C4-2B (cell line): ENCODE data around the gene LATS2.
"Not testable (repeated sequence)": the region's sequence is repeated elsewhere in the genome, so short reads cannot be mapped to it uniquely, and the experiment has no call there.

Source experiments
- H3K27ac ChIP-seq: fragments of 450-650 bp; 2 replicates; pipeline ENCODE4 v1.5.1; 2017
- ZFX ChIP-seq: fragments of 450-650 bp; IDR thresholded peaks from 2 replicates; pipeline ENCODE4 v1.6.1; 2017
- TF ChIP-seq, protein P1 (sequence below): fragments of 450-650 bp; conservative IDR thresholded peaks from 2 replicates; pipeline ENCODE4 v1.5.1; 2017; ENCODE audit warnings: mild to moderate bottlenecking

The LATS2 gene

GRCh38 chr13:20939662-20940061 lies 121.7 kb downstream of the LATS2 start:
- no peak overlapping the region for H3K27ac ChIP-seq

DNA sequence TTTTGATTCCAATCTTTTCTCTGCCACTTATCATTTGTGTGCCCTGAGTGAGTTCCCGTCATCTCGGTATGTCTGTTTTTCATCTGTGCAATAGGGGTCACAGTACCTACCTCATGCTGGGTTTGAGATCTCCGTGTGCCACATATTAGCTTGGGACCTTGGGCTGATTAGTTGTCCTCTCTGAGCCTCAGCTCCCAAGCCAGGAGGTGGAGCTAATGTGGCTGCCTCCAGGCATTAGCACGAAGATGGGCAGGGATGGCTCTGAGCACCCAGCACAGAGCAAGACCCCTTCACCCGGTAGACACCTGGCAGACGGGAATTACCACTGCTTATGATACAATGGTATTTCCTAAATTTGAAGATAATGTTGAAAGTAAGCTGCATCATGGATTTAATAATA lies 123.1 kb downstream of the LATS2 start:
- H3K27ac ChIP-seq: no peak overlapping the region
- no peak for TF ChIP-seq ZFX
- TF ChIP-seq, protein P1, sequence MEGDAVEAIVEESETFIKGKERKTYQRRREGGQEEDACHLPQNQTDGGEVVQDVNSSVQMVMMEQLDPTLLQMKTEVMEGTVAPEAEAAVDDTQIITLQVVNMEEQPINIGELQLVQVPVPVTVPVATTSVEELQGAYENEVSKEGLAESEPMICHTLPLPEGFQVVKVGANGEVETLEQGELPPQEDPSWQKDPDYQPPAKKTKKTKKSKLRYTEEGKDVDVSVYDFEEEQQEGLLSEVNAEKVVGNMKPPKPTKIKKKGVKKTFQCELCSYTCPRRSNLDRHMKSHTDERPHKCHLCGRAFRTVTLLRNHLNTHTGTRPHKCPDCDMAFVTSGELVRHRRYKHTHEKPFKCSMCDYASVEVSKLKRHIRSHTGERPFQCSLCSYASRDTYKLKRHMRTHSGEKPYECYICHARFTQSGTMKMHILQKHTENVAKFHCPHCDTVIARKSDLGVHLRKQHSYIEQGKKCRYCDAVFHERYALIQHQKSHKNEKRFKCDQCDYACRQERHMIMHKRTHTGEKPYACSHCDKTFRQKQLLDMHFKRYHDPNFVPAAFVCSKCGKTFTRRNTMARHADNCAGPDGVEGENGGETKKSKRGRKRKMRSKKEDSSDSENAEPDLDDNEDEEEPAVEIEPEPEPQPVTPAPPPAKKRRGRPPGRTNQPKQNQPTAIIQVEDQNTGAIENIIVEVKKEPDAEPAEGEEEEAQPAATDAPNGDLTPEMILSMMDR: no peak

More at GRCh38 chr13:20939662-20940061, 121.7 kb downstream of the LATS2 start:
- TF ChIP-seq ZFX: no peak
- TF ChIP-seq, protein P1: no peak

DNA sequence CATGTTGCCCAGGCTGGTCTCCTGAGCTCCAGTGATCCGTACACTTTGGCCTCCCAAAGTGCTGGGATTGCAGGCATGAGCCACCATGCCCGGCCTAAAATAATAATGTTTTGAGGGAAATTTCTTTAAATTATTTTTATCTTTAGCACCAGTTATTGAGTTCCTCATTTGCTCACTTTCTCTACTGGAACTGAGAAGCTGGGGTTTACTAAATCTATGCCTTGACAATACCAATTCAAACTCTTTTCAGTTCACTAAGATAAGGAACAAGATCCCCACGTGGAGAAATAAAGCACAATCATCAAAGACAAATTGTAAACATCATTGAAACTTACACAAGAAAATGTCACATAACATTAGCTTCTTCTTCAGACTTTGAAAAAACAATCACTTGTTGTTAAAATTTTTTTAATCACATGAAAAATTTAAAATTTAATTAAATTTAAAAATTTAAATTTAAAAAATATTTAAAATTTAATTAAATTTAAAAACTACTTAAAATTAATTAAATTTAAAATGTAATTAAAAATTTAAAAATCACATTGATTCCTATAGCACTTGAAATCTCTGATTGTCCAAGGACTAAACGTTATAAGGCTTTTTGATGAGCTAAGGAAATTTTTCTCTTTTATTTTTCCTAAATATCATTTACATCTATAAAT lies 133.7 kb downstream of the LATS2 start:
- H3K27ac ChIP-seq: no peak overlapping the region
- TF ChIP-seq, protein P1: no peak
- no peak for TF ChIP-seq ZFX

- not testable (repeated sequence) for H3K27ac ChIP-seq
These were observed 136.0 kb downstream of the LATS2 start for GRCh38 chr13:20925395-20925790.

DNA sequence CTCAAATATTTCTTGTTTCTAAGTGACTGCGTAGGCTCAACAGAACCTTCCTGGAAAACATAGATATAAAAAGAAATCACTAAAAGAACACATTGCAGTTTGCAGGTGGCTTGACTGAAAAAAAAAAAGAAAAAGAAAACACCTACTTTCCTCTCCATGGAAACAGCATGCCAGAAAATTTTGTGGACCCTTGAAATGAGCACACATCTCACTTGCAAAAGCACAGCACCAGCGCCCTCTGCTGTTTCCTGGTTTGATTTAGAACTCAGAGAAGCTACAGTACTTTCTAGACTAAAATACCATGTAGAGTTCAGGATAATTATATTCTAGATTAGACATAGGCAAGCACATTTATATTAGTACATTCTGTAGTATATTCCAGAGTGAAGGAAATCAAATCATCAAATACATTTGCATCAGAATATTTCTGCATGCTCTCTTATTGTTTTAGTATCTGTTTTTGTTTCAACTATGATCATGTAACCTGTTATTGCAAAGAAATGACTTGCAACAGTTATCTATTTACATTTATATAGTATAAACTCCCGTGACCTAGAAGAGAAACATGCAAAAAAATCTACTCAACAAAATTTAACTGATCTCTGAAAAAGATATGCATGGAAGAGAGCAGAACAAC lies 136.5 kb downstream of the LATS2 start:
- TF ChIP-seq, protein P1: peak; percentile 97
- no peak for TF ChIP-seq ZFX

GRCh38 chr13:20923272-20923671 lies 138.1 kb downstream of the LATS2 start:
- no peak overlapping the region for H3K27ac ChIP-seq
- no peak for TF ChIP-seq ZFX
- TF ChIP-seq, protein P1: no peak

More for the DNA sequence above, 136.5 kb downstream of the LATS2 start:
- H3K27ac ChIP-seq: no peak overlapping the region
